ENCODE measurements around the gene BMPR1B.

Gene BMPR1B

DNA sequence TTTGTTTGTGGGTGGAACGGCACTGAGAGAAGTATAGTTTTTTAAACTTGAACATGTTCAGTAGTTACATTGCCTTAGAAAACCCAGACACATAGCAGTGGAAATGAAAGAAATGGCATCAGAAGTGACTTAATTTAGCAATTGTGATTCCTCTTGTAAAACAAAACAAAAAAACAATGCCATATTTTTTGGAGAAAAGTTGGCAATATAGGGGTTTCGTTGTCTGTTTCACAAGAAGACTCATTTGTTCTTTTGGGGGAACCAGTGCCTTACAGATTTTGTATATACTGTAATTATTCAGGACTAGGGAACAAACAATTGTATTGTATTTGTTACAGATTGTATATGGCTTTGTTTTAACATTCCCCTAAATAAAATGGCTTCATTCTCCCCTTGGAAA, 400.3 kb downstream of the BMPR1B start:
- H3K4me3 ChIP-seq (ENCODE audit: low read depth in 1 of 2, low read length in 2 of 2), result no peak overlapping the region
- no peak for ATAC-seq (ENCODE audit: insufficient read depth, low read depth)
- H2AFZ ChIP-seq (ENCODE audit: low read depth, low read length), result no peak overlapping the region
- TF ChIP-seq, protein P1, sequence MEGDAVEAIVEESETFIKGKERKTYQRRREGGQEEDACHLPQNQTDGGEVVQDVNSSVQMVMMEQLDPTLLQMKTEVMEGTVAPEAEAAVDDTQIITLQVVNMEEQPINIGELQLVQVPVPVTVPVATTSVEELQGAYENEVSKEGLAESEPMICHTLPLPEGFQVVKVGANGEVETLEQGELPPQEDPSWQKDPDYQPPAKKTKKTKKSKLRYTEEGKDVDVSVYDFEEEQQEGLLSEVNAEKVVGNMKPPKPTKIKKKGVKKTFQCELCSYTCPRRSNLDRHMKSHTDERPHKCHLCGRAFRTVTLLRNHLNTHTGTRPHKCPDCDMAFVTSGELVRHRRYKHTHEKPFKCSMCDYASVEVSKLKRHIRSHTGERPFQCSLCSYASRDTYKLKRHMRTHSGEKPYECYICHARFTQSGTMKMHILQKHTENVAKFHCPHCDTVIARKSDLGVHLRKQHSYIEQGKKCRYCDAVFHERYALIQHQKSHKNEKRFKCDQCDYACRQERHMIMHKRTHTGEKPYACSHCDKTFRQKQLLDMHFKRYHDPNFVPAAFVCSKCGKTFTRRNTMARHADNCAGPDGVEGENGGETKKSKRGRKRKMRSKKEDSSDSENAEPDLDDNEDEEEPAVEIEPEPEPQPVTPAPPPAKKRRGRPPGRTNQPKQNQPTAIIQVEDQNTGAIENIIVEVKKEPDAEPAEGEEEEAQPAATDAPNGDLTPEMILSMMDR (IDR thresholded peaks at IDR 0.05; ENCODE audit: borderline replicate concordance, extremely low read depth, low read length, poor library complexity, severe bottlenecking), result no peak
- TF ChIP-seq EZH2 (IDR thresholded peaks at IDR 0.05; ENCODE audit: borderline replicate concordance, low read depth, low read length, severe bottlenecking), result no peak
- H4K20me1 ChIP-seq (ENCODE audit: insufficient read depth, low read length), result no peaks in the 10 kb centered on the region
- H3K9me3 ChIP-seq (ENCODE audit: insufficient read depth, low read length, severe bottlenecking), result no peaks in the 10 kb centered on the region
- peak overlapping the region; percentile 13 for H3K27ac ChIP-seq (ENCODE audit: low read length)
- H3K36me3 ChIP-seq (ENCODE audit: insufficient read depth, low read length), result peaks cover 67% of the 10 kb centered on the region
- peaks cover 68% of the 10 kb centered on the region for H3K4me1 ChIP-seq (ENCODE audit: insufficient read depth, low read length)
- H3K4me2 ChIP-seq (ENCODE audit: insufficient read depth, low read length), result no peak overlapping the region
- H3K79me2 ChIP-seq (ENCODE audit: insufficient read depth, low read length), result no peaks in the 10 kb centered on the region
- no peaks in the 10 kb centered on the region for H3K27me3 ChIP-seq (ENCODE audit: insufficient read depth, low read length, poor library complexity)
- H3K9ac ChIP-seq (ENCODE audit: low read depth, low read length), result no peak overlapping the region
- no peak for DNase-seq

DNA sequence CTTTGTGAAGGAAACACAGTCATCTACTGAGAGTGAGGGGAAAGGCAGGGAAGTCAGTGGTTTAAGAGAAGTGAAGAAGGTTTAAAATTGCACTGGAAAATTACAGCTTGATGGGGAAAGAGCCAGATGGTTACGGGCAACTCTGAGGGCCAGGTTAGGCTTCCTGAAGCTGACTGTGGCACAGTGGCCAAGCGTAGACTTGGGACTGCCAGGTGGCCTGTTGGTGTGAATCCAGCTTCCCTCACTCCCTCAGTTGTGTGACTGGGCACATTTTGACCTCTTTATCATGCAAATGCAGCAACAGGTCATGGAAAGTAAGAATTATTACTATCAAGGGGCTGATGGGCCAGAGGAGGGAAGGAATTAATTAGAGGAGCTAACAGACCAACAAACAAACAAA, 400.9 kb downstream of the BMPR1B start:
- Histone ChIP-seq H3K36me3 (ENCODE audit: insufficient read depth, low read length) (peaks cover 64% of the 10 kb centered on the region), H2AFZ (ENCODE audit: low read depth, low read length) (no peak overlapping the region), H3K4me1 (ENCODE audit: insufficient read depth, low read length) (peaks cover 62% of the 10 kb centered on the region), H3K4me3 (ENCODE audit: low read depth in 1 of 2, low read length in 2 of 2) (no peak overlapping the region), H3K79me2 (ENCODE audit: insufficient read depth, low read length) (no peaks in the 10 kb centered on the region), H3K9me3 (ENCODE audit: insufficient read depth, low read length, severe bottlenecking) (no peaks in the 10 kb centered on the region), H3K27ac (ENCODE audit: low read length) (peak overlapping the region; percentile 69), H4K20me1 (ENCODE audit: insufficient read depth, low read length) (no peaks in the 10 kb centered on the region), H3K4me2 (ENCODE audit: insufficient read depth, low read length) (no peak overlapping the region), H3K9ac (ENCODE audit: low read depth, low read length) (no peak overlapping the region), H3K27me3 (ENCODE audit: insufficient read depth, low read length, poor library complexity) (no peaks in the 10 kb centered on the region)
- no peak for DNase-seq
- no peak for TF ChIP-seq EZH2 (IDR thresholded peaks at IDR 0.05; ENCODE audit: borderline replicate concordance, low read depth, low read length, severe bottlenecking)
- TF ChIP-seq, protein P1 (IDR thresholded peaks at IDR 0.05; ENCODE audit: borderline replicate concordance, extremely low read depth, low read length, poor library complexity, severe bottlenecking), result no peak
- no peak for ATAC-seq (ENCODE audit: insufficient read depth, low read depth)

DNA sequence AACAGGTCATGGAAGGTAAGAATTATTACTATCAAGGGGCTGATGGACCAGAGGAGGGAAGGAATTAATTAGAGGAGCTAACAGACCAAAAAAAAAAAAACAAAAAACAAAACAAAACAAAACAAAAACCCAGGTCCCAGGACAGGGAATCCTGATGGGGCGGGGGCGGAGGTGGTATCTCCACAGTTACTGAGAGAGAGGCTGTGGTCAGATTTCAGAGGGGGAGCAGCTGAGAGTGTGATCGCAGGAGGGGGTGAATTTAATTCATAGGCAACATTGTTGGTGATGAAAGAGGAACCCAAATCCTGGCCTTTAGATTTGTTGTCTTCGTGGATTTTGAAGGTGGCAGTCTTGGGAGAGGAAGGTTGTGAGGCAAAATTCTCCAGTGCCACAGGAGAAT, 401.6 kb downstream of the BMPR1B start:
- Histone ChIP-seq H3K36me3 (ENCODE audit: insufficient read depth, low read length) (peaks cover 58% of the 10 kb centered on the region), H3K4me1 (ENCODE audit: insufficient read depth, low read length) (peaks cover 54% of the 10 kb centered on the region), H3K79me2 (ENCODE audit: insufficient read depth, low read length) (no peaks in the 10 kb centered on the region), H3K4me3 (ENCODE audit: low read depth in 1 of 2, low read length in 2 of 2) (no peak overlapping the region), H3K9ac (ENCODE audit: low read depth, low read length) (no peak overlapping the region), H4K20me1 (ENCODE audit: insufficient read depth, low read length) (no peaks in the 10 kb centered on the region), H3K9me3 (ENCODE audit: insufficient read depth, low read length, severe bottlenecking) (no peaks in the 10 kb centered on the region), H3K4me2 (ENCODE audit: insufficient read depth, low read length) (no peak overlapping the region), H3K27me3 (ENCODE audit: insufficient read depth, low read length, poor library complexity) (no peaks in the 10 kb centered on the region), H3K27ac (ENCODE audit: low read length) (peak overlapping the region; percentile 69), H2AFZ (ENCODE audit: low read depth, low read length) (no peak overlapping the region)
- no peak for ATAC-seq (ENCODE audit: insufficient read depth, low read depth)
- no peak for DNase-seq
- TF ChIP-seq EZH2 (IDR thresholded peaks at IDR 0.05; ENCODE audit: borderline replicate concordance, low read depth, low read length, severe bottlenecking), result no peak
- TF ChIP-seq, protein P1 (IDR thresholded peaks at IDR 0.05; ENCODE audit: borderline replicate concordance, extremely low read depth, low read length, poor library complexity, severe bottlenecking), result no peak

Measured in DND-41 (cell line).